H1 (cell line): ENCODE data around the gene FOXJ2. TPM values are rescaled to one million over a fixed set of nuclear protein-coding genes. Genes with fewer than 3 reads are reported as not detected.
"Not testable (repeated sequence)": the region's sequence is repeated elsewhere in the genome, so short reads cannot be mapped to it uniquely, and the experiment has no call there.

Experiments used
- CTCF ChIA-PET: fragments of 300-600 bp; sonication (Branson Sonifier 250); formaldehyde crosslinking; loops from one replicate; lab custom pipeline; 2021; ENCODE audit not compliant: partially characterized antibody; lab: Charles Lee
- POLR2A ChIA-PET: fragments of 300-600 bp; sonication (Branson Sonifier 250); formaldehyde crosslinking; loops from one replicate; lab custom pipeline; 2021; ENCODE audit warnings: inconsistent platforms; ENCODE audit not compliant: partially characterized antibody; lab: Charles Lee
- DNase-seq, 2 experiments: peaks; one replicate each; pipeline versions ENCODE4 v3.0.0 to v3.0.0-alpha.2; 2010 to 2022; ENCODE audit warnings: low spot score in 2 of 2, low read depth in 1 of 2, mixed read lengths in 1 of 2
- FAIRE-seq: peaks from 2 replicates; lab custom pipeline; 2011; peaks lifted over from hg19 to GRCh38; lab: Jason Lieb, UNC
- H2AFZ ChIP-seq: 2 replicates; pipeline ENCODE4 v1.8.1; 2012; ENCODE audit warnings: low read length, inconsistent platforms
- H2AK5ac ChIP-seq: 2 replicates; pipeline ENCODE4 v1.6.1; 2013; ENCODE audit warnings: low read depth, low read length
- H2BK120ac ChIP-seq: replicated peaks from 2 replicates; pipeline ENCODE3; 2013; ENCODE audit warnings: low read depth, low read length, inconsistent platforms
- H2BK12ac ChIP-seq: 2 replicates; pipeline ENCODE4 v1.6.1; 2013; ENCODE audit warnings: low read depth, low read length
- H2BK15ac ChIP-seq: 2 replicates; pipeline ENCODE4 v1.6.1; 2013; ENCODE audit warnings: low read length
- H2BK20ac ChIP-seq: 2 replicates; pipeline ENCODE4 v1.6.1; 2013; ENCODE audit warnings: low read length
- H2BK5ac ChIP-seq: 2 replicates; pipeline ENCODE4 v1.6.1; 2013; ENCODE audit warnings: low read depth, low read length
- H3K14ac ChIP-seq: 2 replicates; pipeline ENCODE4 v1.6.1; 2013; ENCODE audit warnings: inconsistent platforms; ENCODE audit not compliant: insufficient read length
- H3K18ac ChIP-seq: 2 replicates; pipeline ENCODE4 v1.6.1; 2013; ENCODE audit warnings: low read length; ENCODE audit errors: extremely low read depth
- H3K23ac ChIP-seq: 2 replicates; pipeline ENCODE4 v1.6.1; 2013; ENCODE audit warnings: inconsistent platforms; ENCODE audit not compliant: insufficient read length
- H3K23me2 ChIP-seq: 2 replicates; pipeline ENCODE4 v1.6.1; 2013; ENCODE audit warnings: low read depth, low read length
- H3K27ac ChIP-seq: 2 replicates; pipeline ENCODE4 v1.6.1; 2011; ENCODE audit warnings: low read depth, low read length, inconsistent platforms
- H3K27me3 ChIP-seq, 4 experiments: replicated peaks in 1 of 4; 1 replicate in 1 of 4; 2 replicates in 3 of 4; pipeline versions ENCODE4 v1.6.1 to v1.8.1; 2011 to 2013; ENCODE audit warnings: low read length in 3 of 4, mild to moderate bottlenecking in 3 of 4, inconsistent platforms in 2 of 4, mixed read lengths in 2 of 4, moderate library complexity in 1 of 4; ENCODE audit not compliant: control insufficient read depth in 3 of 4, insufficient read depth in 3 of 4; ENCODE audit errors: extremely low read depth in 1 of 4
- H3K36me3 ChIP-seq, 4 experiments: 2 replicates each; pipeline versions ENCODE4 v1.6.1 to v1.8.1; 2011 to 2013; ENCODE audit warnings: mild to moderate bottlenecking in 4 of 4, low read length in 3 of 4, moderate library complexity in 2 of 4, control low read depth in 1 of 4, inconsistent platforms in 1 of 4; ENCODE audit not compliant: insufficient read depth in 4 of 4, control insufficient read depth in 2 of 4
- H3K4ac ChIP-seq: replicated peaks from 2 replicates; pipeline ENCODE3; 2013; ENCODE audit warnings: low read length, low read depth, mixed read lengths, inconsistent platforms; ENCODE audit not compliant: insufficient read length
- H3K4me1 ChIP-seq, 4 experiments: replicated peaks in 1 of 4; 1 replicate in 1 of 4; 2 replicates in 3 of 4; pipeline versions ENCODE4 v1.6.1 to v1.8.1; 2011 to 2013; ENCODE audit warnings: low read length in 3 of 4, inconsistent platforms in 2 of 4, mixed read lengths in 1 of 4; ENCODE audit not compliant: insufficient read depth in 4 of 4, control insufficient read depth in 3 of 4
- H3K4me2 ChIP-seq, 2 experiments: 2 replicates each; pipeline versions ENCODE4 v1.6.1 to v1.8.1; 2011 to 2013; ENCODE audit warnings: low read depth in 2 of 2, low read length in 2 of 2, control low read depth in 1 of 2, inconsistent platforms in 1 of 2, mild to moderate bottlenecking in 1 of 2; ENCODE audit not compliant: insufficient read depth in 1 of 2
- H3K4me3 ChIP-seq, 4 experiments: fragments of 200-600, 300-600 bp in 1 of 4; sonication (generic), shearing (Covaris generic), sonication (Bioruptor Twin) in 1 of 4; 2 replicates each; pipeline versions ENCODE4 v1.5.1 to v1.8.1; 2011 to 2016; ENCODE audit warnings: low read length in 4 of 4, low read depth in 3 of 4, control low read depth in 2 of 4, inconsistent platforms in 2 of 4, mild to moderate bottlenecking in 2 of 4, mixed read lengths in 1 of 4, moderate library complexity in 1 of 4; ENCODE audit not compliant: insufficient read depth in 2 of 4; ENCODE audit errors: extremely low read depth in 1 of 4
- H3K56ac ChIP-seq: replicated peaks from 2 replicates; pipeline ENCODE3; 2013; ENCODE audit warnings: low read depth, mild to moderate bottlenecking, mixed read lengths, low read length, inconsistent platforms; ENCODE audit not compliant: insufficient read length
- H3K79me1 ChIP-seq: 2 replicates; pipeline ENCODE4 v1.6.1; 2013; ENCODE audit warnings: low read depth, low read length, control low read depth
- H3K79me2 ChIP-seq, 2 experiments: 2 replicates each; pipeline versions ENCODE4 v1.6.1 to v1.8.1; 2012 to 2013; ENCODE audit warnings: low read length in 2 of 2, mild to moderate bottlenecking in 2 of 2, inconsistent platforms in 1 of 2; ENCODE audit not compliant: insufficient read depth in 2 of 2, control insufficient read depth in 1 of 2
- H3K9ac ChIP-seq, 4 experiments: replicated peaks in 1 of 4; 1 replicate in 1 of 4; 2 replicates in 3 of 4; pipeline versions ENCODE4 v1.6.1 to v1.8.1; 2011 to 2013; ENCODE audit warnings: low read depth in 3 of 4, low read length in 3 of 4, control low read depth in 2 of 4, mild to moderate bottlenecking in 2 of 4, moderate library complexity in 2 of 4, inconsistent platforms in 1 of 4; ENCODE audit errors: extremely low read depth in 1 of 4
- H3K9me3 ChIP-seq, 2 experiments: 2 replicates each; pipeline versions ENCODE4 v1.6.1 to v1.8.1; 2012 to 2013; ENCODE audit warnings: mild to moderate bottlenecking in 2 of 2, moderate library complexity in 2 of 2, control low read depth in 1 of 2, inconsistent platforms in 1 of 2, low read depth in 1 of 2, low read length in 1 of 2, mixed read lengths in 1 of 2; ENCODE audit not compliant: insufficient read depth in 2 of 2
- H4K20me1 ChIP-seq, 2 experiments: replicated peaks in 1 of 2; 2 replicates each; pipeline versions ENCODE3 to v1.8.1; 2011 to 2013; ENCODE audit warnings: inconsistent platforms in 2 of 2, low read length in 2 of 2, mild to moderate bottlenecking in 1 of 2; ENCODE audit not compliant: insufficient read depth in 2 of 2, control insufficient read depth in 1 of 2
- H4K5ac ChIP-seq: 2 replicates; pipeline ENCODE4 v1.6.1; 2013; ENCODE audit warnings: low read length, low read depth, mixed read lengths, inconsistent platforms; ENCODE audit not compliant: insufficient read length
- H4K8ac ChIP-seq: 2 replicates; pipeline ENCODE4 v1.8.0; 2013; ENCODE audit warnings: mild to moderate bottlenecking, moderate library complexity, low read length, inconsistent platforms; ENCODE audit not compliant: insufficient read depth; ENCODE audit errors: extremely low read depth
- H4K91ac ChIP-seq: replicated peaks from 2 replicates; pipeline ENCODE3; 2013; ENCODE audit warnings: low read length, mixed read lengths, inconsistent platforms; ENCODE audit not compliant: insufficient read length
- CBX5 ChIP-seq: fragments of 300-800, 300-1000 bp; sonication (generic); IDR thresholded peaks from 2 replicates; pipeline ENCODE4 v1.7.1; 2016; ENCODE audit warnings: antibody characterized with exemption, low read length, low read depth
- CHD2 ChIP-seq: IDR thresholded peaks from 2 replicates; pipeline ENCODE4 v1.6.1; 2012; ENCODE audit warnings: low read length, improper control_type of control experiment
- GTF2F1 ChIP-seq: IDR thresholded peaks from 2 replicates; pipeline ENCODE4 v1.6.1; 2012; ENCODE audit warnings: low read depth, low read length, improper control_type of control experiment, borderline replicate concordance
- KDM4A ChIP-seq: IDR thresholded peaks from one replicate; pipeline ENCODE4 v1.7.1; 2012; ENCODE audit warnings: low read depth, mild to moderate bottlenecking, moderate library complexity, low read length, inconsistent platforms; ENCODE audit not compliant: severe bottlenecking
- RAD21 ChIP-seq, 2 experiments: IDR thresholded peaks in 1 of 2; conservative IDR thresholded peaks in 1 of 2; 2 replicates each; pipeline ENCODE4 v1.6.1; 2011; ENCODE audit warnings: low read depth in 2 of 2, low read length in 2 of 2, improper control_type of control experiment in 1 of 2, inconsistent platforms in 1 of 2, mild to moderate bottlenecking in 1 of 2, moderate library complexity in 1 of 2
- SIN3A ChIP-seq, 2 experiments: IDR thresholded peaks in 1 of 2; conservative IDR thresholded peaks in 1 of 2; 2 replicates each; pipeline ENCODE4 v1.6.1; 2011 to 2012; ENCODE audit warnings: low read length in 2 of 2, improper control_type of control experiment in 1 of 2, low read depth in 1 of 2, mild to moderate bottlenecking in 1 of 2
- SP4 ChIP-seq: IDR thresholded peaks from 2 replicates; pipeline ENCODE4 v1.6.1; 2012; ENCODE audit warnings: low read length, inconsistent platforms
- SUZ12 ChIP-seq: fragments of 200-600 bp; sonication (generic); IDR thresholded peaks from 2 replicates; pipeline ENCODE4 v1.6.1; 2012; ENCODE audit warnings: mild to moderate bottlenecking, inconsistent platforms, low read length, moderate library complexity, mixed read lengths
- WGBS, 2 experiments: shearing (Covaris generic) in 1 of 2; methylation state at CpG; one replicate each; pipeline versions ENCODE4 v1.1.6 to v1.1.7; 2013 to 2015; ENCODE audit warnings: low lambda C conversion rate in 2 of 2, mixed read lengths in 2 of 2, inconsistent platforms in 1 of 2, low coverage in 1 of 2, missing lambda C conversion rate in 1 of 2; ENCODE audit not compliant: insufficient replicate concordance in 2 of 2, insufficient coverage in 1 of 2, insufficient read length in 1 of 2; ENCODE audit errors: extremely low coverage in 1 of 2, missing lambda C conversion rate in 1 of 2; 5-methylcytosine and 5-hydroxymethylcytosine counted together
- polyA plus RNA-seq, 7 experiments: library from polyadenylated mRNA; depleted of rRNA in 3 of 7; stranded (reverse) in 5 of 7; unstranded in 2 of 7; fragments of >200 nt in 5 of 7; fragments of 200-250 nt in 2 of 7; gene quantifications; 1 replicate in 5 of 7; 2 replicates in 1 of 7; 4 replicates in 1 of 7; pipeline versions ENCODE4 v1.2.1 to v1.2.3, GENCODE V29; 2011 to 2013; ENCODE audit warnings: missing spikeins in 2 of 7, mixed read lengths in 2 of 7
- total RNA-seq: library from RNA; stranded (reverse); fragmentation: NEBNext Ultra II Directional; extraction: Animal tissue kit (Norgen Biotek cat#: 25700); gene quantifications from 2 replicates; pipeline ENCODE4 v1.2.1, GENCODE V29; 2021

FOXJ2 gene
- total and polyA plus RNA-seq, 2 of the 8 experiments (the other 6 are each of a cell fraction or from before 2014, with no cell fraction given): 4.2 to 9.3 TPM

- TF ChIP-seq SUZ12 (no peak), SP4 (peak; percentile 40; the same call in 1 of the 2 replicates), RAD21 (IDR thresholded peaks at IDR 0.05 in 1 of 2, conservative IDR thresholded peaks at IDR 0.05 in 1 of 2; ENCODE audit: low read depth in 2 of 2, low read length in 2 of 2) (peak; percentile 81), CHD2 (no peak), KDM4A (no peak), CBX5 (no peak), SIN3A (conservative IDR thresholded peaks at IDR 0.05 in 1 of 2, IDR thresholded peaks at IDR 0.05 in 1 of 2; ENCODE audit: low read depth in 1 of 2, low read length in 2 of 2) (peak in 1 of 2 experiments; percentile 66; a peak in 2 of 4 replicates), GTF2F1 (no peak)
- TF ChIP-seq, all 59 proteins: peak for 5
These were observed 37.1 kb upstream of the FOXJ2 start (continued) for GRCh38 chr12:7995266-7995963.

- CTCF ChIA-PET, H3K56ac ChIP-seq, POLR2A ChIA-PET, H3K23ac ChIP-seq, H2BK120ac ChIP-seq, H2AFZ ChIP-seq, H3K4ac ChIP-seq, H3K36me3 ChIP-seq, H2BK15ac ChIP-seq, H3K27ac ChIP-seq, H4K8ac ChIP-seq, H4K5ac ChIP-seq, FAIRE-seq, H2BK5ac ChIP-seq, H2BK12ac ChIP-seq, H3K4me1 ChIP-seq, H3K27me3 ChIP-seq, H3K14ac ChIP-seq, H3K4me3 ChIP-seq, H3K9ac ChIP-seq, H3K79me2 ChIP-seq, H3K18ac ChIP-seq, H3K23me2 ChIP-seq, H3K4me2 ChIP-seq, H3K79me1 ChIP-seq, H3K9me3 ChIP-seq, DNase-seq, H2BK20ac ChIP-seq, H2AK5ac ChIP-seq, H4K20me1 ChIP-seq, H4K91ac ChIP-seq: not testable (repeated sequence)
- 84% methylated on average over 3 of the region's 3 CpGs; no CpG with 5 or more reads in 1 of the 2 experiments for WGBS, 2 experiments
These were observed 31.7 kb upstream of the FOXJ2 start for GRCh38 chr12:8000827-8001226.
